Mucosa of rectum (tissue), 2 donors: ENCODE measurements around the gene DIPK1A.

Source experiments
- H3K27ac ChIP-seq, 2 donors: one replicate each; pipeline ENCODE4 v1.7.0; 2013; ENCODE audit warnings: inconsistent platforms in 2 of 2, low read depth in 2 of 2, low read length in 2 of 2
- H3K27me3 ChIP-seq, 2 donors: one replicate each; pipeline ENCODE4 v1.7.0; 2013; ENCODE audit warnings: low read length in 2 of 2; ENCODE audit not compliant: control insufficient read depth in 2 of 2, insufficient read depth in 2 of 2
- H3K36me3 ChIP-seq, 2 donors: one replicate each; pipeline ENCODE4 v1.7.0; 2013; ENCODE audit warnings: low read length in 2 of 2; ENCODE audit not compliant: control insufficient read depth in 2 of 2, insufficient read depth in 2 of 2
- H3K4me1 ChIP-seq, 2 donors: one replicate each; pipeline ENCODE4 v1.7.0; 2013; ENCODE audit warnings: low read length in 2 of 2, mild to moderate bottlenecking in 1 of 2; ENCODE audit not compliant: control insufficient read depth in 2 of 2, insufficient read depth in 2 of 2
- H3K4me3 ChIP-seq, 2 donors: one replicate each; pipeline ENCODE4 v1.7.0; 2013; ENCODE audit warnings: low read length in 2 of 2
- H3K9ac ChIP-seq, 2 donors: one replicate each; pipeline ENCODE4 v1.7.0; 2013; ENCODE audit warnings: low read length in 2 of 2, low read depth in 1 of 2, mild to moderate bottlenecking in 1 of 2
- H3K9me3 ChIP-seq, 2 donors: one replicate each; pipeline ENCODE4 v1.7.0; 2013; ENCODE audit warnings: low read length in 2 of 2; ENCODE audit not compliant: control insufficient read depth in 2 of 2
- donor health status: healthy.
- donor health status: Normal muscosa, but diverticular disease.

DIPK1A gene

DNA sequence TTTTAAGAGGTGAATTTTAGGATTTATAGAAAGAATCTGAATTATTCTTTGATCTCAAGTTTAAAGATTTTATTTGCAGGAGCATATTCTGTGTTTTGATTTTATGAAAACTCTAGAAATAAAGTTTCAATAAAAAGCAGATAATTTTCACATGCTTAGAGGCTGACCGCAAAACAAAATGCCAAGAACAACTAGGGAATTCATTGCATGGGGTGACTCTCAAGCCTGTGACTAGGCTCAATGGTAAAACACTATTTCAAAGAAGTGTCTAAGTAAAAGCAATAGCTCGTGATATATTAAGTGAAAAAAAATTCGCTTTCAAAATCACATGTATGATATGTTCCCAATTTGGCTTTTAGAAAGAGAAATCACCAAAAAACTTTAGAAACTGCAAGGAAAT lies 79.9 kb downstream of the DIPK1A start:
- Histone ChIP-seq H3K27me3 (no peaks in the 10 kb centered on the region), H3K9me3 (no peaks in the 10 kb centered on the region), H3K4me1 (peaks cover 6 to 19% of the 10 kb centered on the region in 2 donors), H3K9ac (no peak overlapping the region), H3K4me3 (no peak overlapping the region), H3K27ac (no peak overlapping the region), H3K36me3 (no peaks in the 10 kb centered on the region)

GRCh38 chr1:92879316-92879968 lies 81.8 kb downstream of the DIPK1A start:
- Histone ChIP-seq H3K9ac (no peak overlapping the region), H3K27ac (no peak overlapping the region)

GRCh38 chr1:92877792-92878191 lies 83.5 kb downstream of the DIPK1A start:
- peaks cover 6 to 22% of the 10 kb centered on the region in 2 donors for H3K4me1 ChIP-seq
- no peaks in the 10 kb centered on the region for H3K9me3 ChIP-seq
- H3K36me3 ChIP-seq, result peaks cover 0 to 6% of the 10 kb centered on the region in 2 donors
- H3K27me3 ChIP-seq, result no peaks in the 10 kb centered on the region
- peak overlapping the region in 1 of 2 donors; percentile 64 for H3K27ac ChIP-seq
- peak overlapping the region in 1 of 2 donors; percentile 0 for H3K4me3 ChIP-seq
- H3K9ac ChIP-seq, result peak overlapping the region in 1 of 2 donors; percentile 44

More at GRCh38 chr1:92879316-92879968, 81.8 kb downstream of the DIPK1A start:
- peaks cover 0 to 5% of the 10 kb centered on the region in 2 donors for H3K36me3 ChIP-seq
- H3K27me3 ChIP-seq, result no peaks in the 10 kb centered on the region
- peaks cover 6 to 25% of the 10 kb centered on the region in 2 donors for H3K4me1 ChIP-seq
- no peaks in the 10 kb centered on the region for H3K9me3 ChIP-seq
- no peak overlapping the region for H3K4me3 ChIP-seq

GRCh38 chr1:92877081-92877711 lies 84.1 kb downstream of the DIPK1A start:
- H3K27me3 ChIP-seq, result no peaks in the 10 kb centered on the region
- H3K9me3 ChIP-seq, result no peaks in the 10 kb centered on the region
- H3K4me3 ChIP-seq, result peak overlapping the region; percentile 20 to 52
- H3K9ac ChIP-seq, result peak overlapping the region in 1 of 2 donors; percentile 44
- H3K36me3 ChIP-seq, result peaks cover 0 to 6% of the 10 kb centered on the region in 2 donors
- H3K27ac ChIP-seq, result peak overlapping the region in 1 of 2 donors; percentile 64
- peaks cover 6 to 20% of the 10 kb centered on the region in 2 donors for H3K4me1 ChIP-seq

DNA sequence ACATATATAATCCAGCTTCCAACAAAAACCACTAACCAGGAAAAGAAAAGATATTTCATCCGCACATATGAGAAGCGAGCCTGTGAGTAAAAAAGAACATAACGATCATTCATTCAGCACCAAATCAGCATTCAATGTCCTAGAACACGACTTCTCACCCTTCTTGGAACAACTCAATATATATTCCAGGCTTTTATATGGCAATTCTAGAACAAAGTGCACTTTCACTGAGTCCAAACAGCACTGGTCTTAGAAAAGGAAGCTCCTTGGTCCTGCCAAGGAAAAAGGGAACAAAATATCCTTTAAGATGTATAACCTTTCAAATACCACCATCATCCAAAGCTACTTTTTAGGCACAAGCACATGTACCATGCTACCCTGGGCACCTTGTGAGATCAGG lies 84.9 kb downstream of the DIPK1A start:
- Histone ChIP-seq H3K27ac (peak overlapping the region in 1 of 2 donors; percentile 64), H3K9ac (no peak overlapping the region), H3K36me3 (peaks cover 0 to 6% of the 10 kb centered on the region in 2 donors), H3K4me1 (peaks cover 6 to 20% of the 10 kb centered on the region in 2 donors), H3K27me3 (no peaks in the 10 kb centered on the region), H3K4me3 (no peak overlapping the region), H3K9me3 (no peaks in the 10 kb centered on the region)

- peaks cover 0 to 9% of the 10 kb centered on the region in 2 donors for H3K36me3 ChIP-seq
- H3K27ac ChIP-seq, result peak overlapping the region in 1 of 2 donors; percentile 22
- no peak overlapping the region for H3K4me3 ChIP-seq
- H3K4me1 ChIP-seq, result peaks cover 6 to 20% of the 10 kb centered on the region in 2 donors
- H3K27me3 ChIP-seq, result no peaks in the 10 kb centered on the region
- no peaks in the 10 kb centered on the region for H3K9me3 ChIP-seq
- H3K9ac ChIP-seq, result no peak overlapping the region
Observed at GRCh38 chr1:92874987-92875386, 86.3 kb downstream of the DIPK1A start.

GRCh38 chr1:92872719-92873118 lies 88.5 kb downstream of the DIPK1A start:
- Histone ChIP-seq H3K36me3 (peaks cover 0 to 9% of the 10 kb centered on the region in 2 donors), H3K9me3 (no peaks in the 10 kb centered on the region), H3K27me3 (no peaks in the 10 kb centered on the region), H3K9ac (no peak overlapping the region), H3K27ac (no peak overlapping the region), H3K4me3 (no peak overlapping the region), H3K4me1 (peaks cover 6 to 16% of the 10 kb centered on the region in 2 donors)

- Histone ChIP-seq H3K4me1 (peaks cover 0 to 2% of the 10 kb centered on the region in 2 donors), H3K27ac (no peak overlapping the region), H3K9ac (no peak overlapping the region), H3K4me3 (no peak overlapping the region), H3K9me3 (no peaks in the 10 kb centered on the region), H3K27me3 (no peaks in the 10 kb centered on the region), H3K36me3 (peaks cover 0 to 9% of the 10 kb centered on the region in 2 donors)
Observed at GRCh38 chr1:92870591-92870990, 90.7 kb downstream of the DIPK1A start.

- Histone ChIP-seq H3K4me3 (no peak overlapping the region), H3K27ac (no peak overlapping the region), H3K36me3 (no peaks in the 10 kb centered on the region), H3K4me1 (peaks cover 0 to 2% of the 10 kb centered on the region in 2 donors), H3K27me3 (no peaks in the 10 kb centered on the region), H3K9me3 (no peaks in the 10 kb centered on the region), H3K9ac (no peak overlapping the region)
Observed at GRCh38 chr1:92864131-92864530, 97.1 kb downstream of the DIPK1A start.

GRCh38 chr1:92862605-92863004 lies 98.7 kb downstream of the DIPK1A start:
- H3K27me3 ChIP-seq, result no peaks in the 10 kb centered on the region

More at GRCh38 chr1:92862605-92863004, 98.7 kb downstream of the DIPK1A start:
- Histone ChIP-seq H3K9me3 (no peaks in the 10 kb centered on the region), H3K27ac (no peak overlapping the region), H3K9ac (no peak overlapping the region), H3K4me3 (no peak overlapping the region), H3K4me1 (peaks cover 1 to 13% of the 10 kb centered on the region in 2 donors), H3K36me3 (no peaks in the 10 kb centered on the region)
